ENCODE data around the gene LMOD1.

The LMOD1 gene

GRCh38 chr1:201850053-201850397 lies 96.3 kb downstream of the LMOD1 start:
- no peak for DNase-seq (ENCODE audit: low read depth)

GRCh38 chr1:201849372-201850052 lies 96.8 kb downstream of the LMOD1 start:
- H3K4me3 ChIP-seq (ENCODE audit: low read depth, low read length), result no peak overlapping the region
- TF ChIP-seq CTCF (IDR thresholded peaks at IDR 0.05; ENCODE audit: low read depth, low read length, missing control alignments), result no peak
- DNase-seq (ENCODE audit: low read depth), result no peak

More at GRCh38 chr1:201850053-201850397, 96.3 kb downstream of the LMOD1 start:
- H3K4me3 ChIP-seq (ENCODE audit: low read depth, low read length), result no peak overlapping the region
- TF ChIP-seq CTCF (IDR thresholded peaks at IDR 0.05; ENCODE audit: low read depth, low read length, missing control alignments), result no peak

DNA sequence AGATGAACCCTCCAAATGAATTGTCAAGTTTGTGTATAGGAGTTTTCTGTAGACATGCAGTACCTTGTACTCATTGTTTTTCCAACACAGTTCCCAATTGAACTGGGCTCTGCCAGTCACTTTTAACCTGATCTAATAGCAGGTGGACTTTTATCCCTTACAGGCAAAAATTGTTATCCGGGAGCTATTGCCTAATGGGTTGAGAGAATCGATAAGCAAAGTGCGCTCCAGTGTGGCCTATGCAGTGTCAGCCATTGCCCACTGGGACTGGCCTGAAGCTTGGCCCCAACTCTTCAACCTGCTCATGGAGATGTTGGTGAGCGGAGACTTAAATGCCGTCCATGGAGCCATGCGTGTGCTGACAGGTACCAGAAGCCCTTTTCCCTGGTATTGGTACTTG lies 98.1 kb downstream of the LMOD1 start:
- no peak for DNase-seq (ENCODE audit: low read depth)
- TF ChIP-seq CTCF (IDR thresholded peaks at IDR 0.05; ENCODE audit: low read depth, low read length, missing control alignments), result no peak
- H3K4me3 ChIP-seq (ENCODE audit: low read depth, low read length), result no peak overlapping the region

DNA sequence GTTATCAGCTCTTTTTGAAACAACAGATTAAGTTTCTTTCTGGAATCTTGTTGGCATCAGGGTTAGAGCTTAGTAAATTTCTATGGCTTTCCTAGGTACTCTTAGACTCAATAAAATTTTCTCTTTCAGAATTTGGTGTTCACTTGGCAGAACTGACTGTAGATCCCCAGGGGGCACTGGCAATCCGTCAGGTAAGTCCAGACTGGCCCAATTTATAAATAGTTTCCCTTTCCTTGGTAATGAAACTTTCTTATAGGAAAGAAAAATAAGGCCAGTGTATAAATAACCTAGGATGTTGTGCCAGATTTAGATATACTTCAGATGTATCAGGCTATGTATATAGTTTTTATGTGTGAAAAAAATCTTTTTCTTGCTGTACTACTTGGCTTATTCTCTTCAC lies 99.2 kb downstream of the LMOD1 start:
- H3K4me3 ChIP-seq (ENCODE audit: low read depth, low read length), result no peak overlapping the region
- DNase-seq (ENCODE audit: low read depth), result no peak
- no peak for TF ChIP-seq CTCF (IDR thresholded peaks at IDR 0.05; ENCODE audit: low read depth, low read length, missing control alignments)
